Neural cell (in vitro differentiated cells): Measurements from ENCODE around the gene ADAM11. TPM values are rescaled to one million over a fixed set of nuclear protein-coding genes. Genes with fewer than 3 reads are reported as not detected.

Experiments used
- H2AFZ ChIP-seq: fragments of 200-600, 300-800 bp; sonication (generic), shearing (Covaris generic); 2 replicates; pipeline ENCODE4 v1.6.0; 2014; ENCODE audit warnings: low read depth, mild to moderate bottlenecking, antibody characterized with exemption, low read length, moderate library complexity
- H3F3A ChIP-seq: fragments of 200-600 bp; shearing (Covaris generic); 2 replicates; pipeline ENCODE4 v1.6.1; 2016; ENCODE audit warnings: mild to moderate bottlenecking, moderate library complexity, mixed read lengths, antibody characterized with exemption, low read length; ENCODE audit not compliant: insufficient read depth, poor library complexity, severe bottlenecking
- H3K27ac ChIP-seq: fragments of 200-600, 300-800 bp; sonication (generic), shearing (Covaris generic); 2 replicates; pipeline ENCODE4 v1.5.1; 2014; ENCODE audit warnings: mild to moderate bottlenecking, low read length, moderate library complexity
- H3K27me3 ChIP-seq: fragments of 300-800, 200-600 bp; sonication (generic), shearing (Covaris generic); 2 replicates; pipeline ENCODE4 v1.6.0; 2014; ENCODE audit warnings: mild to moderate bottlenecking, low read depth, low read length, moderate library complexity; ENCODE audit not compliant: insufficient read depth
- H3K36me3 ChIP-seq: fragments of 300-800, 200-600 bp; sonication (generic), shearing (Covaris generic); 2 replicates; pipeline ENCODE4 v1.5.1; 2014; ENCODE audit warnings: mild to moderate bottlenecking, antibody characterized with exemption, low read length, moderate library complexity; ENCODE audit not compliant: insufficient read depth
- H3K4me2 ChIP-seq: fragments of 300-800, 200-600 bp; sonication (generic), shearing (Covaris generic); 2 replicates; pipeline ENCODE4 v1.6.0; 2014; ENCODE audit warnings: mild to moderate bottlenecking, low read length
- H3K4me3 ChIP-seq: fragments of 300-800, 200-600 bp; sonication (generic), shearing (Covaris generic); 2 replicates; pipeline ENCODE4 v1.5.1; 2014; ENCODE audit warnings: mild to moderate bottlenecking, low read length, moderate library complexity
- H3K79me2 ChIP-seq: fragments of 200-600 bp; shearing (Covaris generic); replicated peaks from 2 replicates; pipeline ENCODE4 v1.6.0; 2014; ENCODE audit warnings: mild to moderate bottlenecking, low read length, moderate library complexity; ENCODE audit not compliant: insufficient read depth
- H3K9ac ChIP-seq: fragments of 300-800, 200-600 bp; sonication (generic), shearing (Covaris generic); 2 replicates; pipeline ENCODE4 v1.6.1; 2016; ENCODE audit warnings: mild to moderate bottlenecking, low read length, mixed read lengths
- H3K9me2 ChIP-seq: fragments of 200-600 bp; shearing (Covaris generic); 2 replicates; pipeline ENCODE4 v1.6.1; 2016; ENCODE audit warnings: mild to moderate bottlenecking, low read length, mixed read lengths; ENCODE audit not compliant: insufficient read depth
- H3K9me3 ChIP-seq: fragments of 200-600, 300-800 bp; sonication (generic), shearing (Covaris generic); 2 replicates; pipeline ENCODE4 v1.6.1; 2016; ENCODE audit warnings: mild to moderate bottlenecking, mixed run types, low read length, moderate library complexity, mixed read lengths
- H4K20me1 ChIP-seq: fragments of 200-600 bp; shearing (Covaris generic); 2 replicates; pipeline ENCODE4 v1.6.1; 2016; ENCODE audit warnings: mild to moderate bottlenecking, mixed run types; ENCODE audit not compliant: insufficient read depth
- CTCF ChIP-seq: fragments of 450-650 bp; IDR thresholded peaks from 2 replicates; pipeline ENCODE4 v1.5.1; 2014; ENCODE audit warnings: antibody characterized with exemption, mild to moderate bottlenecking, moderate library complexity; ENCODE audit not compliant: poor library complexity, severe bottlenecking
- EP300 ChIP-seq: fragments of 450-650 bp; conservative IDR thresholded peaks from 2 replicates; pipeline ENCODE4 v1.6.1; 2014; ENCODE audit warnings: antibody characterized with exemption, mild to moderate bottlenecking, moderate library complexity; ENCODE audit not compliant: poor library complexity, severe bottlenecking
- EZH2 ChIP-seq: fragments of 200-600, 300-800 bp; shearing (Covaris generic), sonication (generic); IDR thresholded peaks from 2 replicates; pipeline ENCODE4 v1.6.1; 2014; ENCODE audit warnings: antibody characterized with exemption, low read length, borderline replicate concordance, mild to moderate bottlenecking; ENCODE audit not compliant: insufficient read depth, poor library complexity, severe bottlenecking
- MXI1 ChIP-seq: fragments of 450-650 bp; conservative IDR thresholded peaks from 2 replicates; pipeline ENCODE4 v1.6.1; 2014; ENCODE audit warnings: antibody characterized with exemption, mild to moderate bottlenecking; ENCODE audit not compliant: poor library complexity, severe bottlenecking
- POLR2AphosphoS5 ChIP-seq: IDR thresholded peaks from 2 replicates; pipeline ENCODE4 v1.6.1; 2012
- RAD21 ChIP-seq: fragments of 450-650 bp; conservative IDR thresholded peaks from 2 replicates; pipeline ENCODE4 v1.6.1; 2014; ENCODE audit warnings: antibody characterized with exemption, mild to moderate bottlenecking, moderate library complexity
- REST ChIP-seq: IDR thresholded peaks from 2 replicates; pipeline ENCODE4 v1.6.1; 2012; ENCODE audit warnings: borderline replicate concordance
- SMC3 ChIP-seq: fragments of 450-650 bp; conservative IDR thresholded peaks from 2 replicates; pipeline ENCODE4 v1.6.1; 2014; ENCODE audit warnings: antibody characterized with exemption, mild to moderate bottlenecking, moderate library complexity; ENCODE audit not compliant: poor library complexity
- TAF1 ChIP-seq: IDR thresholded peaks from 2 replicates; pipeline ENCODE4 v1.6.1; 2012; ENCODE audit warnings: low read depth
- polyA plus RNA-seq: library from polyadenylated mRNA; depleted of rRNA; stranded (reverse); fragments of >200 nt; gene quantifications from 2 replicates; pipeline ENCODE4 v1.2.3, GENCODE V29; 2014

The ADAM11 gene
- polyA plus RNA-seq, 1 donor from 2014 or later: 25.8 TPM

GRCh38 chr17:44770166-44770925, 11.6 kb downstream of the ADAM11 start:
- Histone ChIP-seq H3K9me3 (no peaks in the 10 kb centered on the region), H3K9ac (no peak overlapping the region), H3K4me3 (no peak overlapping the region), H3K9me2 (no peaks in the 10 kb centered on the region), H4K20me1 (no peaks in the 10 kb centered on the region), H3K4me2 (no peak overlapping the region), H3K27me3 (no peaks in the 10 kb centered on the region), H3F3A (no peaks in the 10 kb centered on the region), H3K27ac (no peak overlapping the region), H3K79me2 (no peaks in the 10 kb centered on the region), H2AFZ (no peak overlapping the region), H3K36me3 (no peaks in the 10 kb centered on the region)
- no peak for TF ChIP-seq CTCF
- TF ChIP-seq TAF1: no peak
- TF ChIP-seq RAD21: no peak
- no peak for TF ChIP-seq POLR2AphosphoS5
- no peak for TF ChIP-seq MXI1
- no peak for TF ChIP-seq SMC3
- no peak for TF ChIP-seq REST
- TF ChIP-seq EP300: no peak
- no peak for TF ChIP-seq EZH2

GRCh38 chr17:44772308-44773045, 13.7 kb downstream of the ADAM11 start:
- Histone ChIP-seq H3K9me2 (no peaks in the 10 kb centered on the region), H2AFZ (no peak overlapping the region), H4K20me1 (no peaks in the 10 kb centered on the region), H3K9me3 (no peaks in the 10 kb centered on the region), H3K79me2 (no peaks in the 10 kb centered on the region), H3K27me3 (peaks cover 6% of the 10 kb centered on the region), H3K4me3 (no peak overlapping the region), H3K36me3 (no peaks in the 10 kb centered on the region), H3K9ac (no peak overlapping the region), H3F3A (no peaks in the 10 kb centered on the region), H3K27ac (no peak overlapping the region), H3K4me2 (no peak overlapping the region)
- TF ChIP-seq CTCF (no peak), EZH2 (no peak), REST (no peak), TAF1 (no peak), RAD21 (no peak), SMC3 (no peak), EP300 (no peak), POLR2AphosphoS5 (no peak), MXI1 (no peak)
